Upper lobe of right lung (tissue), 1 donor: Measurements from ENCODE around the gene COL5A1. TPM values are rescaled to one million over a fixed set of nuclear protein-coding genes. Genes with fewer than 3 reads are reported as not detected.

Source experiments
- ATAC-seq: fragments of 200-7000 bp; cut with Tn5 transposase; one replicate; pipeline ENCODE4 v1.9.1; 2020; ENCODE audit warnings: mild to moderate bottlenecking, moderate library complexity
- DNase-seq: peaks from one replicate; pipeline ENCODE4 v3.0.0-alpha.2; 2020
- H3K27ac ChIP-seq: fragments of 200-600 bp; one replicate; pipeline ENCODE4 v1.8.0; 2022
- H3K27me3 ChIP-seq: fragments of 200-600 bp; one replicate; pipeline ENCODE4 v1.8.0; 2022; ENCODE audit warnings: mild to moderate bottlenecking
- H3K36me3 ChIP-seq: fragments of 200-600 bp; one replicate; pipeline ENCODE4 v1.8.0; 2022
- H3K4me1 ChIP-seq: fragments of 200-600 bp; one replicate; pipeline ENCODE4 v1.8.0; 2022
- H3K4me3 ChIP-seq: fragments of 200-600 bp; one replicate; pipeline ENCODE4 v1.8.0; 2022; ENCODE audit warnings: mild to moderate bottlenecking
- H3K9me3 ChIP-seq: fragments of 200-600 bp; one replicate; pipeline ENCODE4 v1.8.0; 2022
- intact Hi-C: fragments of 100-400 bp; cut with DNase I; formaldehyde crosslinking; loops from one replicate; pipeline ENCODE4 v1.11.0; 2022
- total RNA-seq: library from RNA; stranded (reverse); fragmentation: NEBNext Ultra II Directional; extraction: Animal tissue kit (Norgen Biotek cat#: 25700); gene quantifications from one replicate; pipeline ENCODE4 v1.2.1, GENCODE V29; 2021
- TF ChIP-seq, protein P1 (sequence below): fragments of 200-600 bp; IDR thresholded peaks from one replicate; pipeline ENCODE4 v1.8.0; 2022; ENCODE audit warnings: antibody characterized with exemption
- donor health status: DM: no; HTN: yes; CAD: no; lungs with severe emphysema.

Gene COL5A1
- total RNA-seq, 1 donor from 2014 or later: 37.8 TPM

DNA sequence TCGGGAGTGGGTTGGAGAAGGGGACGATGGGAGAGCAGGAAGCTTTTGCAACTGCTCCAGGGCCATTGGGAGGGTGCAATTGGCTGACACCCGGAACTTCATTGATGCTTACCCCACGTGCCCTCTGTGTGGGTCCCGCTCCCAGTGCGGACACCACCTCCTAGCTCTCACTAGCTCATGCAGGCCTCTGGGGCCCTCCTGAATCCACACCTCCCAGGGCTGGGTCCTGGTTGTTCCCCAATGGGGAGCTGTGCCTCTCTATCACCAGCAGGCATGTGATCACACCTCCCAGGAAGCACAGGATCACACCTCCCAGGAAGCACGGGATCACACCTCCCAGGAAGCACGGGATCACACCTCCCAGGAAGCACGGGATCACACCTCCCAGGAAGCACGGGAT is 206.9 kb downstream of the COL5A1 start:
- Histone ChIP-seq H3K9me3 (no peaks in the 10 kb centered on the region), H3K27me3 (no peaks in the 10 kb centered on the region), H3K36me3 (peaks cover 5% of the 10 kb centered on the region), H3K4me3 (no peak overlapping the region), H3K27ac (no peak overlapping the region), H3K4me1 (no peaks in the 10 kb centered on the region)
- TF ChIP-seq, protein P1, sequence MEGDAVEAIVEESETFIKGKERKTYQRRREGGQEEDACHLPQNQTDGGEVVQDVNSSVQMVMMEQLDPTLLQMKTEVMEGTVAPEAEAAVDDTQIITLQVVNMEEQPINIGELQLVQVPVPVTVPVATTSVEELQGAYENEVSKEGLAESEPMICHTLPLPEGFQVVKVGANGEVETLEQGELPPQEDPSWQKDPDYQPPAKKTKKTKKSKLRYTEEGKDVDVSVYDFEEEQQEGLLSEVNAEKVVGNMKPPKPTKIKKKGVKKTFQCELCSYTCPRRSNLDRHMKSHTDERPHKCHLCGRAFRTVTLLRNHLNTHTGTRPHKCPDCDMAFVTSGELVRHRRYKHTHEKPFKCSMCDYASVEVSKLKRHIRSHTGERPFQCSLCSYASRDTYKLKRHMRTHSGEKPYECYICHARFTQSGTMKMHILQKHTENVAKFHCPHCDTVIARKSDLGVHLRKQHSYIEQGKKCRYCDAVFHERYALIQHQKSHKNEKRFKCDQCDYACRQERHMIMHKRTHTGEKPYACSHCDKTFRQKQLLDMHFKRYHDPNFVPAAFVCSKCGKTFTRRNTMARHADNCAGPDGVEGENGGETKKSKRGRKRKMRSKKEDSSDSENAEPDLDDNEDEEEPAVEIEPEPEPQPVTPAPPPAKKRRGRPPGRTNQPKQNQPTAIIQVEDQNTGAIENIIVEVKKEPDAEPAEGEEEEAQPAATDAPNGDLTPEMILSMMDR: no peak
- ATAC-seq: no peak
- DNase-seq: no peak
- intact Hi-C loops: no loop called here

DNA sequence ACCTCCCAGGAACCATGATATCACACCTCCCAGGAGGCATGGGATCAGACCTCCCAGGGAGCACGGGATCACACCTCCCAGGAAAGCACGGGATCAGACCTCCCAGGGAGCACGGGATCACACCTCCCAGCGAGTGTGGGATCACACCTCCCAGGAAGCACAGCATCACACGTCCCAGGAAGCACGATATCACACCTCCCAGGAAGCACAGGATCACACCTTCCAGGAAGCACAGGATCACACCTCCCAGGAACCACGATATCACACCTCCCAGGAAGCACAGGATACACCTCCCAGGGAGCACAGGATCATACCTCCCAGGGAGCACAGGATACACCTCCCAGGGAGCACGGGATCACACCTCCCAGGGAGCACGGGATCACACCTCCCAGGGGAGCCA is 209.0 kb downstream of the COL5A1 start:
- no peak overlapping the region for H3K27ac ChIP-seq
- no peaks in the 10 kb centered on the region for H3K36me3 ChIP-seq
- DNase-seq (no peak), ATAC-seq (no peak)
- H3K4me3 ChIP-seq: no peak overlapping the region
- TF ChIP-seq, protein P1: no peak
- H3K4me1 ChIP-seq: no peaks in the 10 kb centered on the region
- no peaks in the 10 kb centered on the region for H3K27me3 ChIP-seq
- intact Hi-C loops: no loop called here
- H3K9me3 ChIP-seq: no peaks in the 10 kb centered on the region

DNA sequence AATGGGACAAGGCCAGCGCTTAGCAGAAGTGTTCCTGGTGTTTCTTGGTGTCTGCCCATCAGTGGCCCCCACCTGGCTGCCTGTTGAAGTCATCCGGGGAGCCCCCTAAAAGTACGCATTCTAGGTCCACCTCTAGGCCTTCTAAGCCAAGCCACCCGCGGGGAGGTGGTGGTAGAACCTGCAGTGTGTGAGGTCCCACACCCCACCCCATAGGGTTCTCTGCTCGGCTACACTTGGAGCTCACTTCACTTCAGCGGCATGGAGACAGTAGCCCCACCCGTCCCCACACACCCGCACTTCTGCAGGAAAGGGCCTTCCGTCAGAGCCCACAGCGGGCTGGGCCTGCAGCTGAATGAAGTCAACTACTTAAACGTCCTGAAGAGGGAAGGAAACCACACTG is 209.4 kb downstream of the COL5A1 start:
- H3K27ac ChIP-seq: no peak overlapping the region
- DNase-seq (peak; percentile 28), ATAC-seq (no peak)
- H3K27me3 ChIP-seq: no peaks in the 10 kb centered on the region
- no peaks in the 10 kb centered on the region for H3K4me1 ChIP-seq
- no peaks in the 10 kb centered on the region for H3K9me3 ChIP-seq
- no peaks in the 10 kb centered on the region for H3K36me3 ChIP-seq
- intact Hi-C loops: no loop called here
- H3K4me3 ChIP-seq: no peak overlapping the region
- TF ChIP-seq, protein P1: no peak

DNA sequence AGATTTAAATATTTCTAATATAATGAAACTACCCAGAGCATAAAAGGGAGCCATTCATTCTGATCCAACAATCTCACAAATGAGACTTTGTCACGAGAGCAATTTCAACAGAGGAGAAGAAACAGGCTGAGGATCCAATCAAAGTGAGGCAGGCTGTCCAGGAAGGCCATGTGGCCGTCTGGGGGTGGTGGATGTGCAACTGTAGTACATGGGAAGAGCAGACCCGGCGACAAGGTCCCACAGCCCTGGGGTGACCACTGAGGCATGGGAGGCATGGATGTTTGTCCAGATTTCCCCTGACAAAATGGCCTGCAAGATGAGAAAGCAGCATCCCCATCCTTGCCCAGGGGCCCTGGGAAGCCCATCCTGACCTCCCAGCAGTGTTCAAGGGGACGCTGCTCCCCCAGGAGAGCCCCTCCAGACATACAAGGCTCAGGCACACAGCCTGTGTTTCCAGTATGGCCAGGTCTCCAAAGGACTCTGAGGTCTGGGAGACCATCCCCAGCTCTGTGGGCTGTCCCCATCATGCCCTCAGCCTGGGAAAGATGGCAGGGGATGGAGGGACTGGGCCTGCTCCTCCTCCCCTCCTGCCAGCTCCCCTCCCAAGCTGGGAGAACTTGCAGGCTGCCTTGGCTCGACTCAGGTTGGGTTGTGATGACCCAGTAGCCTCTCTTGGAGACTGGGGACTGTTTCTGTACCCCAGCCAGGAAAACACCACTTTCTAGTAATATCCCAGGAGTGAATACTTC is 211.5 kb downstream of the COL5A1 start:
- Histone ChIP-seq H3K4me1 (no peaks in the 10 kb centered on the region), H3K27ac (no peak overlapping the region), H3K36me3 (no peaks in the 10 kb centered on the region), H3K4me3 (no peak overlapping the region), H3K9me3 (no peaks in the 10 kb centered on the region), H3K27me3 (no peaks in the 10 kb centered on the region)
- DNase-seq (peak; percentile 39), ATAC-seq (no peak)
- intact Hi-C loops: no loop called here
- TF ChIP-seq, protein P1: no peak

DNA sequence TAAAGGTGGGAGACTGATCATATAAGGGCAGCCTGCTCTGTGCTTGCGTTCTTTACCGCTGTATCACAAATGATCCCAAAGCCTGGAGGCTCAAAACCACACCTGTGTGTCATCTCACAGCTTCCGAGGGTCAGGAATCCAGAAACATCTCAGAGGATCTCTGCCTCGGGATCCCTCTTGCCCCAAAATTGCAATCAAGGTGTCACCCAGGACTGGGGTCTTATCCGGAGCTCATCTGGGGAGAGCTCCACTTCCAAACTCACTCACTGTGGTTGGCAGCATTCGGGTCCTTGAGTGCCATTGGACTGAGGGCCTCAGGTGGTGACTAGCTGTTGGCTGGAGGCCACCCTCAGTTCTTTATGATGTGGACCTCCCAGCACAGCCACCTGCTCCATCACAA is 212.3 kb downstream of the COL5A1 start:
- H3K36me3 ChIP-seq: no peaks in the 10 kb centered on the region
- H3K27ac ChIP-seq: no peak overlapping the region
- ATAC-seq (no peak), DNase-seq (peak; percentile 46)
- H3K9me3 ChIP-seq: no peaks in the 10 kb centered on the region
- TF ChIP-seq, protein P1: no peak
- intact Hi-C loops: no loop called here
- no peaks in the 10 kb centered on the region for H3K4me1 ChIP-seq
- no peaks in the 10 kb centered on the region for H3K27me3 ChIP-seq
- no peak overlapping the region for H3K4me3 ChIP-seq
